IMR-90 (cell line): Measurements from ENCODE around the gene ENDOV. TPM values are rescaled to one million over a fixed set of nuclear protein-coding genes. Genes with fewer than 3 reads are reported as not detected.

ENCODE experiments used
- ATAC-seq: fragments of 200-7000 bp; cut with Tn5 transposase; 2 replicates; pipeline ENCODE4 v1.9.1; 2020; ENCODE audit warnings: low read depth, mild to moderate bottlenecking, moderate library complexity
- BruUV-seq: library from RNA; stranded (reverse); fragments of 400-500 nt; replicated peaks from 2 replicates; lab custom pipeline; 2021; lab: Mats Ljungman, UMichigan
- CTCF ChIA-PET: fragments of 300-600 bp; formaldehyde crosslinking; extraction: SDS; loops from one replicate; lab custom pipeline; 2021; ENCODE audit warnings: antibody characterized with exemption; lab: Yijun Ruan, JAX
- POLR2A ChIA-PET: fragments of 300-600 bp; sonication (Branson Sonifier 250); formaldehyde crosslinking; loops from one replicate; lab custom pipeline; 2022; ENCODE audit warnings: antibody characterized with exemption; ENCODE audit not compliant: unreplicated experiment; lab: Charles Lee
- DNase-seq: peaks from one replicate; pipeline ENCODE4 v3.0.0; 2013
- H2AFZ ChIP-seq: replicated peaks from 2 replicates; pipeline ENCODE3; 2013; ENCODE audit warnings: low read length, mild to moderate bottlenecking; ENCODE audit not compliant: poor library complexity
- H2AK5ac ChIP-seq: 2 replicates; pipeline ENCODE4 v1.6.1; 2013; ENCODE audit warnings: low read depth, low read length, inconsistent platforms
- H2AK9ac ChIP-seq: replicated peaks from 2 replicates; pipeline ENCODE3; 2013; ENCODE audit warnings: mild to moderate bottlenecking, low read depth, low read length, moderate library complexity; ENCODE audit not compliant: poor library complexity
- H2BK120ac ChIP-seq: 2 replicates; pipeline ENCODE4 v1.6.1; 2013; ENCODE audit warnings: low read depth, low read length, inconsistent platforms
- H2BK15ac ChIP-seq: 3 replicates; pipeline ENCODE4 v1.6.1; 2013; ENCODE audit warnings: low read depth, low read length, inconsistent platforms
- H2BK20ac ChIP-seq: 2 replicates; pipeline ENCODE4 v1.6.1; 2013; ENCODE audit warnings: low read depth, mild to moderate bottlenecking, inconsistent platforms, low read length, moderate library complexity
- H2BK5ac ChIP-seq: 2 replicates; pipeline ENCODE4 v1.6.1; 2013; ENCODE audit warnings: mild to moderate bottlenecking, low read depth, low read length, inconsistent platforms; ENCODE audit not compliant: poor library complexity, severe bottlenecking
- H3K14ac ChIP-seq: replicated peaks from 2 replicates; pipeline ENCODE4 v1.6.1; 2013; ENCODE audit warnings: low read depth, low read length, inconsistent platforms
- H3K18ac ChIP-seq: 2 replicates; pipeline ENCODE4 v1.6.1; 2013; ENCODE audit warnings: low read depth, low read length, control low read depth
- H3K23ac ChIP-seq: 2 replicates; pipeline ENCODE4 v1.6.1; 2013; ENCODE audit warnings: low read depth, low read length, inconsistent platforms
- H3K27ac ChIP-seq: 2 replicates; pipeline ENCODE4 v1.5.1; 2013; ENCODE audit warnings: mild to moderate bottlenecking, control low read depth, low read length; ENCODE audit not compliant: insufficient read depth
- H3K27me3 ChIP-seq: 2 replicates; pipeline ENCODE4 v1.6.1; 2013; ENCODE audit warnings: low read length; ENCODE audit not compliant: control insufficient read depth, insufficient read depth
- H3K36me3 ChIP-seq: 2 replicates; pipeline ENCODE4 v1.6.1; 2013; ENCODE audit warnings: low read length, mixed read lengths; ENCODE audit not compliant: control insufficient read depth, insufficient read depth
- H3K4ac ChIP-seq: 2 replicates; pipeline ENCODE4 v1.6.1; 2013; ENCODE audit warnings: low read depth, low read length, inconsistent platforms
- H3K4me1 ChIP-seq: 2 replicates; pipeline ENCODE4 v1.6.1; 2013; ENCODE audit warnings: low read length, mixed read lengths; ENCODE audit not compliant: control insufficient read depth, insufficient read depth
- H3K4me2 ChIP-seq: 2 replicates; pipeline ENCODE4 v1.6.1; 2013; ENCODE audit warnings: low read depth, mild to moderate bottlenecking, control low read depth, low read length, moderate library complexity
- H3K4me3 ChIP-seq: 2 replicates; pipeline ENCODE4 v1.5.1; 2013; ENCODE audit warnings: low read depth, mild to moderate bottlenecking, control low read depth, low read length, moderate library complexity; ENCODE audit not compliant: insufficient read depth
- H3K56ac ChIP-seq: 2 replicates; pipeline ENCODE4 v1.6.1; 2013; ENCODE audit warnings: low read length, inconsistent platforms; ENCODE audit not compliant: insufficient read depth; ENCODE audit errors: extremely low read depth
- H3K79me1 ChIP-seq, 2 experiments: 2 replicates each; pipeline ENCODE4 v1.6.1; 2013; ENCODE audit warnings: low read length in 2 of 2, inconsistent platforms in 1 of 2, low read depth in 1 of 2
- H3K9ac ChIP-seq: 2 replicates; pipeline ENCODE4 v1.6.1; 2013; ENCODE audit warnings: low read depth, low read length, control low read depth
- H3K9me1 ChIP-seq: 2 replicates; pipeline ENCODE4 v1.6.1; 2013; ENCODE audit warnings: low read length, inconsistent platforms; ENCODE audit not compliant: insufficient read depth
- H3K9me3 ChIP-seq: 2 replicates; pipeline ENCODE4 v1.6.1; 2013; ENCODE audit warnings: low read length; ENCODE audit not compliant: control insufficient read depth, insufficient read depth
- H4K20me1 ChIP-seq: 2 replicates; pipeline ENCODE4 v1.6.1; 2013; ENCODE audit warnings: low read length, inconsistent platforms; ENCODE audit not compliant: insufficient read depth
- H4K5ac ChIP-seq: 2 replicates; pipeline ENCODE4 v1.6.1; 2013; ENCODE audit warnings: mild to moderate bottlenecking, low read depth, low read length, control low read depth
- H4K8ac ChIP-seq, 2 experiments: 2 replicates each; pipeline ENCODE4 v1.6.1; 2013; ENCODE audit warnings: low read depth in 2 of 2, low read length in 2 of 2, control low read depth in 1 of 2, inconsistent platforms in 1 of 2
- H4K91ac ChIP-seq: 2 replicates; pipeline ENCODE4 v1.6.1; 2013; ENCODE audit warnings: low read depth, low read length, inconsistent platforms; ENCODE audit not compliant: insufficient read depth
- BHLHE40 ChIP-seq: fragments of 150-350 bp; IDR thresholded peaks from 2 replicates; pipeline ENCODE4 v1.6.1; 2016; ENCODE audit warnings: mild to moderate bottlenecking, low read depth, low read length
- CEBPB ChIP-seq: IDR thresholded peaks from 2 replicates; pipeline ENCODE4 v1.6.1; 2012; ENCODE audit warnings: low read depth, low read length, improper control_type of control experiment
- CHD1 ChIP-seq: IDR thresholded peaks from 2 replicates; pipeline ENCODE4 v1.6.1; 2012; ENCODE audit warnings: low read depth, low read length, improper control_type of control experiment
- ELK1 ChIP-seq: fragments of 150-350 bp; IDR thresholded peaks from 2 replicates; pipeline ENCODE4 v1.6.1; 2016; ENCODE audit warnings: low read depth, mild to moderate bottlenecking, low read length, moderate library complexity, borderline replicate concordance
- FOS ChIP-seq: fragments of 150-350 bp; IDR thresholded peaks from 2 replicates; pipeline ENCODE4 v1.6.1; 2016; ENCODE audit warnings: low read depth, low read length
- MAFK ChIP-seq: IDR thresholded peaks from 2 replicates; pipeline ENCODE4 v1.6.1; 2012; ENCODE audit warnings: low read depth, low read length, improper control_type of control experiment
- MAZ ChIP-seq: IDR thresholded peaks from 2 replicates; pipeline ENCODE4 v1.6.1; 2012; ENCODE audit warnings: low read depth, mild to moderate bottlenecking, low read length, improper control_type of control experiment, moderate library complexity, borderline replicate concordance
- NFE2L2 ChIP-seq: fragments of 150-350 bp; IDR thresholded peaks from 2 replicates; pipeline ENCODE4 v1.6.1; 2016; ENCODE audit warnings: low read depth, mild to moderate bottlenecking, low read length
- POLR2A ChIP-seq: IDR thresholded peaks from 2 replicates; pipeline ENCODE4 v1.6.1; 2012; ENCODE audit warnings: mild to moderate bottlenecking, low read depth, low read length
- RCOR1 ChIP-seq: IDR thresholded peaks from 2 replicates; pipeline ENCODE4 v1.6.1; 2012; ENCODE audit warnings: mild to moderate bottlenecking, low read length, improper control_type of control experiment; ENCODE audit not compliant: insufficient replicate concordance
- USF2 ChIP-seq: fragments of 150-350 bp; IDR thresholded peaks from 2 replicates; pipeline ENCODE4 v1.6.1; 2017; ENCODE audit warnings: mild to moderate bottlenecking, antibody characterized with exemption, low read length, low read depth
- WGBS, 2 experiments: methylation state at CpG; one replicate each; pipeline versions ENCODE4 v1.1.5 to v1.1.7; 2013; ENCODE audit warnings: missing lambda C conversion rate in 2 of 2; ENCODE audit not compliant: insufficient read length in 1 of 2; ENCODE audit errors: extremely low coverage in 2 of 2; 5-methylcytosine and 5-hydroxymethylcytosine counted together
- dilution Hi-C: fragments of 300-500 bp; cut with HindIII; formaldehyde crosslinking; loops from one replicate; pipeline ENCODE4 v1.14.3; 2018; ENCODE audit warnings: low sequenced_read_pairs; ENCODE audit not compliant: unreplicated experiment
- in situ Hi-C: fragments of 300-500 bp; cut with MboI; formaldehyde crosslinking; loops from 3 replicates; pipeline ENCODE4 v1.14.3; 2019; ENCODE audit warnings: low sequenced_read_pairs, inconsistent platforms, mixed read lengths
- intact Hi-C: fragments of 100-400 bp; cut with micrococcal nuclease; formaldehyde crosslinking; loops from 2 replicates; pipeline ENCODE4 v1.10.0; 2022
- polyA plus RNA-seq, 3 experiments: library from polyadenylated mRNA; depleted of rRNA; stranded (reverse); fragments of >200 nt; gene quantifications; 2 replicates each; pipeline ENCODE4 v1.2.3, GENCODE V29; 2012; ENCODE audit warnings: low replicate concordance in 1 of 3
- total RNA-seq: library from RNA; depleted of rRNA; stranded (reverse); fragments of >200 nt; gene quantifications from 2 replicates; pipeline ENCODE4 v1.2.3, GENCODE V29; 2012

The ENDOV gene
- total and polyA plus RNA-seq, 2 of the 4 experiments (the other 2 are of a cell fraction) = 15.1 to 30.3 TPM

GRCh38 chr17:80443916-80444643 is 29.1 kb downstream of the ENDOV start:
- H2BK15ac ChIP-seq = no peak overlapping the region
- no peak overlapping the region for H3K18ac ChIP-seq
- no peak overlapping the region for H2AK5ac ChIP-seq
- H4K91ac ChIP-seq = no peak overlapping the region
- dilution Hi-C loops = no loop called here
- H3K4me3 ChIP-seq = no peak overlapping the region
- no peak overlapping the region for H3K14ac ChIP-seq
- H3K79me1 ChIP-seq = no peaks in the 10 kb centered on the region
- no peaks in the 10 kb centered on the region; the same call in none of the 2 replicates for H4K20me1 ChIP-seq
- in situ Hi-C loops = no loop called here
- no peak overlapping the region for H3K27ac ChIP-seq
- H2BK120ac ChIP-seq = no peak overlapping the region
- H2BK20ac ChIP-seq = no peak overlapping the region
- no peak overlapping the region for H2AFZ ChIP-seq
- H3K56ac ChIP-seq = no peak overlapping the region
- H2AK9ac ChIP-seq = no peak overlapping the region
- no peak overlapping the region for H4K8ac ChIP-seq
- no peak overlapping the region for H3K23ac ChIP-seq
- intact Hi-C loops = no loop called here
- no peak overlapping the region for H3K9ac ChIP-seq
- ChIA-PET CTCF (no interaction called here), POLR2A (no interaction called here)
- WGBS, 2 experiments = 13% methylated on average over 16 of the region's 31 CpGs; no CpG with 5 or more reads in 1 of the 2 experiments
- H3K4me1 ChIP-seq = peaks cover 5% of the 10 kb centered on the region
- no peak for ATAC-seq
- H2BK5ac ChIP-seq = no peak overlapping the region
- BruUV-seq = no TSS peak
- no peak overlapping the region for H4K5ac ChIP-seq
- peaks cover 11% of the 10 kb centered on the region; the same call in 1 of the 2 replicates for H3K27me3 ChIP-seq
- H3K4ac ChIP-seq = no peak overlapping the region
- no peaks in the 10 kb centered on the region for H3K9me1 ChIP-seq
- no peak for TF ChIP-seq CEBPB
- no peak for TF ChIP-seq FOS
- TF ChIP-seq RCOR1 = no peak
- no peak for TF ChIP-seq CHD1
- TF ChIP-seq MAZ = no peak
- TF ChIP-seq MAFK = no peak
- TF ChIP-seq ELK1 = no peak
- no peak for TF ChIP-seq BHLHE40
- no peak for TF ChIP-seq NFE2L2
- no peak for TF ChIP-seq USF2
- TF ChIP-seq POLR2A = no peak
- H3K36me3 ChIP-seq = no peaks in the 10 kb centered on the region
- H3K9me3 ChIP-seq = no peaks in the 10 kb centered on the region
- H3K4me2 ChIP-seq = no peak overlapping the region
- no peak for DNase-seq
